ENCODE results near the gene MARCHF10.

GRCh38 chr17:62804822-62805221, 3.3 kb downstream of the MARCHF10 start:
- no peak for TF ChIP-seq CTCF (IDR thresholded peaks at IDR 0.05)
- TF ChIP-seq POLR2A (IDR thresholded peaks at IDR 0.05), result no peak
- TF ChIP-seq POLR2AphosphoS5 (IDR thresholded peaks at IDR 0.05), result no peak

All from transverse colon (tissue), 4 donors.